Heart right ventricle (tissue), 16 donors: Measurements from ENCODE around the gene SCUBE1. TPM values are rescaled to one million over a fixed set of nuclear protein-coding genes. Genes with fewer than 3 reads are reported as not detected.

Experiments
- ATAC-seq, 8 donors: fragments of 200-7000 bp; cut with Tn5 transposase; one replicate each; pipeline ENCODE4 v1.9.1; 2020; ENCODE audit warnings: mild to moderate bottlenecking in 8 of 8, moderate library complexity in 8 of 8, moderate number of reproducible peaks in 1 of 8
- DNase-seq, 2 donors: peaks; one replicate each; pipeline ENCODE4 v3.0.0-alpha.2; 2020
- H3K27ac ChIP-seq, 10 donors: fragments of 200-600 bp; sonication (generic) in 2 of 10; one replicate each; pipeline versions ENCODE4 v1.5.0 to v1.8.0; 2020 to 2022; ENCODE audit warnings: mild to moderate bottlenecking in 3 of 10
- H3K27me3 ChIP-seq, 7 donors: fragments of 200-600 bp; one replicate each; pipeline ENCODE4 v1.8.0; 2021 to 2022; ENCODE audit warnings: mild to moderate bottlenecking in 2 of 7
- H3K36me3 ChIP-seq, 9 donors: fragments of 200-600 bp; sonication (generic) in 1 of 9; one replicate each; pipeline versions ENCODE4 v1.5.0 to v1.8.0; 2020 to 2022; ENCODE audit warnings: mild to moderate bottlenecking in 2 of 9
- H3K4me1 ChIP-seq, 9 donors: fragments of 200-600 bp; sonication (generic) in 1 of 9; one replicate each; pipeline versions ENCODE4 v1.5.0 to v1.8.0; 2020 to 2022; ENCODE audit warnings: mild to moderate bottlenecking in 4 of 9
- H3K4me3 ChIP-seq, 10 donors: fragments of 200-600 bp; sonication (generic) in 2 of 10; one replicate each; pipeline versions ENCODE4 v1.5.0 to v1.8.0; 2020 to 2022; ENCODE audit warnings: mild to moderate bottlenecking in 7 of 10, moderate library complexity in 2 of 10
- H3K9me3 ChIP-seq, 11 donors: fragments of 200-600 bp in 10 of 11; sonication (generic) in 2 of 11; one replicate each; pipeline versions ENCODE4 v1.5.0 to v1.8.0; 2013 to 2022; ENCODE audit warnings: mild to moderate bottlenecking in 2 of 11, control low read depth in 1 of 11, moderate library complexity in 1 of 11
- CTCF ChIP-seq, 9 donors: fragments of 200-600 bp; sonication (generic) in 2 of 9; IDR thresholded peaks; one replicate each; pipeline versions ENCODE4 v1.5.0 to v1.8.0; 2021 to 2022; ENCODE audit warnings: antibody characterized with exemption in 9 of 9, mild to moderate bottlenecking in 5 of 9, moderate library complexity in 1 of 9
- WGBS, 2 donors: extraction: QIAGEN DNeasy Blood & Tissue Kit; methylation state at CpG; one replicate each; pipeline ENCODE4 v1.1.7; 2013; ENCODE audit warnings: inconsistent platforms in 1 of 2; 5-methylcytosine and 5-hydroxymethylcytosine counted together
- intact Hi-C, 10 donors: fragments of 100-400 bp; cut with DNase I; formaldehyde crosslinking; loops; one replicate each; pipeline versions ENCODE4 v1.11.1 to v1.14.2; 2022
- polyA plus RNA-seq, 2 donors: library from polyadenylated mRNA; stranded (reverse); fragments of 200-250 nt; gene quantifications; one replicate each; pipeline ENCODE4 v1.2.3, GENCODE V29; 2013
- total RNA-seq, 10 donors: library from RNA; stranded (reverse); fragmentation: NEBNext Ultra II Directional in 3 of 10; extraction: Animal tissue kit (Norgen Biotek cat#: 25700) in 3 of 10; gene quantifications; one replicate each; pipeline versions ENCODE4 v1.2.1 to v1.2.4, GENCODE V29; 2021 to 2023
- donor health status: Arrhythmogenic right ventricular cardiomyopathy.
- donor health status: ischemic (EF 13 %, LVEDD 7.1; RV severe dilation, severe dysfunction).
- donor health status: healthy with polysubstance abuse.
- donor health status: DM: no; HTN: yes; CAD: no.
- donor health status: DM: no; HTN: no; CAD: no.
- donor health status: ischemic (EF 25% LVEDD 6.9; RV normal size, moderate dysfunction).
- donor health status: ischemic (EF 25% LVEDD 5.7; RV mildly dilated, moderate dysfunction).
- donor health status: healthy.
- donor health status: DM: yes; HTN: yes; CAD: no.
- donor health status: Ischemic cardiomyopathy.
- donor health status: ischemic (EF 35%, LVEDD 5.7; RV mildly dilated, moderate dysfunction).
- donor health status: nonischemic (EF 11% LVEDD 7.7; RV severe dilation, severe dysfunction).
- donor health status: DM: yes; HTN: yes; CAD: no.
- donor health status: PGD.
- donor health status: ischemic (EF 29% LVEDD 5.4; RV normal size, mild dysfunction).
- donor health status: nonischemic (EF 23%, LVEDD 6.1; RV moderate dilation, normal function).

SCUBE1 gene
- total and polyA plus RNA-seq, 12 donors: 0.01 to 0.60 (median 0.13) TPM; not detected in 1

- ATAC-seq (no peak), DNase-seq (no peak)
- intact Hi-C loops: no loop called here
- no peaks in the 10 kb centered on the region for H3K36me3 ChIP-seq
- H3K27ac ChIP-seq: no peak overlapping the region
- H3K9me3 ChIP-seq: no peaks in the 10 kb centered on the region
- no peak for TF ChIP-seq CTCF (IDR thresholded peaks at IDR 0.05)
- H3K4me3 ChIP-seq: no peak overlapping the region
- no peaks in the 10 kb centered on the region for H3K27me3 ChIP-seq
- WGBS, 2 donors: 81 to 87% methylated on average over 10 of the region's 10 CpGs
- H3K4me1 ChIP-seq: peaks cover 0 to 7% (median 0%) of the 10 kb centered on the region in 9 donors
Measured at GRCh38 chr22:43252319-43252718, 90.9 kb downstream of the SCUBE1 start.

GRCh38 chr22:43249789-43250471, 93.2 kb downstream of the SCUBE1 start:
- Histone ChIP-seq H3K4me1 (no peaks in the 10 kb centered on the region), H3K27me3 (no peaks in the 10 kb centered on the region), H3K9me3 (no peaks in the 10 kb centered on the region), H3K36me3 (no peaks in the 10 kb centered on the region), H3K27ac (no peak overlapping the region), H3K4me3 (no peak overlapping the region)
- 90 to 91% methylated on average over 16 of the region's 16 CpGs for WGBS, 2 donors
- no peak for DNase-seq
- TF ChIP-seq CTCF (IDR thresholded peaks at IDR 0.05): no peak
- intact Hi-C loops: no loop called here
- no peak for ATAC-seq

GRCh38 chr22:43247546-43248260, 95.5 kb downstream of the SCUBE1 start:
- 92% methylated on average over 10 of the region's 10 CpGs for WGBS, 2 donors
- DNase-seq (no peak), ATAC-seq (no peak)
- no peaks in the 10 kb centered on the region for H3K9me3 ChIP-seq
- H3K27me3 ChIP-seq: no peaks in the 10 kb centered on the region
- H3K4me3 ChIP-seq: no peak overlapping the region
- no peaks in the 10 kb centered on the region for H3K36me3 ChIP-seq
- intact Hi-C loops: no loop called here
- TF ChIP-seq CTCF (IDR thresholded peaks at IDR 0.05): no peak
- no peak overlapping the region for H3K27ac ChIP-seq
- no peaks in the 10 kb centered on the region for H3K4me1 ChIP-seq

GRCh38 chr22:43246188-43246587, 97.0 kb downstream of the SCUBE1 start:
- no peak overlapping the region for H3K4me3 ChIP-seq
- no peaks in the 10 kb centered on the region for H3K36me3 ChIP-seq
- DNase-seq (no peak), ATAC-seq (no peak)
- intact Hi-C loops: no loop called here
- no peaks in the 10 kb centered on the region for H3K4me1 ChIP-seq
- H3K27me3 ChIP-seq: peaks cover 0 to 1% (median 0%) of the 10 kb centered on the region in 7 donors
- no peak for TF ChIP-seq CTCF (IDR thresholded peaks at IDR 0.05)
- no peak overlapping the region for H3K27ac ChIP-seq
- H3K9me3 ChIP-seq: no peaks in the 10 kb centered on the region
- 84 to 88% methylated on average over 4 of the region's 4 CpGs for WGBS, 2 donors
